ENCODE measurements around the gene DHRS9.

- TF ChIP-seq, protein P1, sequence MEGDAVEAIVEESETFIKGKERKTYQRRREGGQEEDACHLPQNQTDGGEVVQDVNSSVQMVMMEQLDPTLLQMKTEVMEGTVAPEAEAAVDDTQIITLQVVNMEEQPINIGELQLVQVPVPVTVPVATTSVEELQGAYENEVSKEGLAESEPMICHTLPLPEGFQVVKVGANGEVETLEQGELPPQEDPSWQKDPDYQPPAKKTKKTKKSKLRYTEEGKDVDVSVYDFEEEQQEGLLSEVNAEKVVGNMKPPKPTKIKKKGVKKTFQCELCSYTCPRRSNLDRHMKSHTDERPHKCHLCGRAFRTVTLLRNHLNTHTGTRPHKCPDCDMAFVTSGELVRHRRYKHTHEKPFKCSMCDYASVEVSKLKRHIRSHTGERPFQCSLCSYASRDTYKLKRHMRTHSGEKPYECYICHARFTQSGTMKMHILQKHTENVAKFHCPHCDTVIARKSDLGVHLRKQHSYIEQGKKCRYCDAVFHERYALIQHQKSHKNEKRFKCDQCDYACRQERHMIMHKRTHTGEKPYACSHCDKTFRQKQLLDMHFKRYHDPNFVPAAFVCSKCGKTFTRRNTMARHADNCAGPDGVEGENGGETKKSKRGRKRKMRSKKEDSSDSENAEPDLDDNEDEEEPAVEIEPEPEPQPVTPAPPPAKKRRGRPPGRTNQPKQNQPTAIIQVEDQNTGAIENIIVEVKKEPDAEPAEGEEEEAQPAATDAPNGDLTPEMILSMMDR (IDR thresholded peaks at IDR 0.05; ENCODE audit: insufficient read depth, low read length, poor library complexity, severe bottlenecking), result no peak
- no peak for TF ChIP-seq EZH2phosphoT487 (conservative IDR thresholded peaks at IDR 0.05; ENCODE audit: low read length)
Observed at GRCh38 chr2:169118060-169118459, 48.7 kb downstream of the DHRS9 start.
